CD4-positive, alpha-beta T cell (primary cell): ENCODE results near the gene SNAPIN. TPM values are rescaled to one million over a fixed set of nuclear protein-coding genes. Genes with fewer than 3 reads are reported as not detected.

Experiments used
- ATAC-seq: fragments of 200-7000 bp; cut with Tn5 transposase; one replicate; pipeline ENCODE4 v1.10.0; 2022; ENCODE audit warnings: mild to moderate bottlenecking; ENCODE audit not compliant: poor library complexity
- CTCF ChIA-PET: fragments of 350-600 bp; sonication (Branson Sonifier 250); formaldehyde crosslinking; loops from one replicate; lab custom pipeline; 2021; ENCODE audit warnings: antibody characterized with exemption, inconsistent platforms; lab: Charles Lee
- POLR2A ChIA-PET: fragments of 350-600 bp; sonication (Branson Sonifier 250); formaldehyde crosslinking; loops from one replicate; lab custom pipeline; 2021; ENCODE audit warnings: antibody characterized with exemption, inconsistent platforms; lab: Charles Lee
- DNase-seq, 14 experiments: peaks; one replicate each; pipeline ENCODE4 v3.0.0-alpha.2; 2013 to 2020; ENCODE audit warnings: mixed read lengths in 2 of 14
- H3K27ac ChIP-seq, 2 donors: one replicate each; pipeline versions ENCODE4 v1.5.1 to v1.7.0; 2013; ENCODE audit warnings: low read length in 2 of 2, low read depth in 1 of 2, mild to moderate bottlenecking in 1 of 2
- H3K27me3 ChIP-seq, 2 experiments: 1 replicate in 1 of 2; 2 replicates in 1 of 2; pipeline versions ENCODE4 v1.6.1 to v1.7.0; 2013; ENCODE audit warnings: low read length in 2 of 2, control low read depth in 1 of 2, mild to moderate bottlenecking in 1 of 2, moderate library complexity in 1 of 2; ENCODE audit not compliant: insufficient read depth in 2 of 2, control insufficient read depth in 1 of 2
- H3K36me3 ChIP-seq: one replicate; pipeline ENCODE4 v1.6.1; 2013; ENCODE audit warnings: low read length, control low read depth; ENCODE audit not compliant: insufficient read depth
- H3K4me1 ChIP-seq: one replicate; pipeline ENCODE4 v1.6.1; 2013; ENCODE audit warnings: low read length, control low read depth; ENCODE audit not compliant: insufficient read depth
- H3K4me3 ChIP-seq: one replicate; pipeline ENCODE4 v1.5.1; 2013; ENCODE audit warnings: mild to moderate bottlenecking, low read length, moderate library complexity
- H3K9me3 ChIP-seq, 2 experiments: 1 replicate in 1 of 2; 2 replicates in 1 of 2; pipeline versions ENCODE4 v1.6.1 to v1.7.0; 2013; ENCODE audit warnings: low read length in 2 of 2, mild to moderate bottlenecking in 2 of 2, control low read depth in 1 of 2, moderate library complexity in 1 of 2; ENCODE audit not compliant: control insufficient read depth in 1 of 2, insufficient read depth in 1 of 2
- H3K27ac Mint-ChIP-seq: one replicate; pipeline ENCODE4 v1.8.0; 2020; ENCODE audit warnings: mixed read lengths
- H3K27me3 Mint-ChIP-seq: one replicate; pipeline ENCODE4 v1.8.0; 2021; ENCODE audit warnings: mixed read lengths
- H3K36me3 Mint-ChIP-seq: one replicate; pipeline ENCODE4 v1.8.0; 2021; ENCODE audit warnings: low read depth, mixed read lengths
- H3K4me1 Mint-ChIP-seq: one replicate; pipeline ENCODE4 v1.8.0; 2021; ENCODE audit warnings: low read depth, mixed read lengths
- H3K4me3 Mint-ChIP-seq: one replicate; pipeline ENCODE4 v1.8.0; 2020; ENCODE audit warnings: mild to moderate bottlenecking, mixed read lengths
- H3K9me3 Mint-ChIP-seq: one replicate; pipeline ENCODE4 v1.8.0; 2020; ENCODE audit warnings: mixed read lengths
- intact Hi-C, 2 experiments: fragments of 100-400 bp; cut with DNase I in 1 of 2; cut with micrococcal nuclease in 1 of 2; formaldehyde crosslinking; loops; one replicate each; pipeline versions ENCODE4 v1.15.1 to v1.9.0; 2023 to 2025; cut with DNase I, micrococcal nuclease
- total RNA-seq, 174 experiments: library from RNA in 2 of 174; stranded (reverse) in 2 of 174; gene quantifications; one replicate each; pipeline ENCODE4 v1.2.3 and lab custom pipeline; 2021 to 2026
- TF ChIP-seq, protein P1 (sequence below): fragments of 200-600 bp; IDR thresholded peaks from one replicate; pipeline ENCODE4 v1.8.0; 2022; ENCODE audit warnings: antibody characterized with exemption, mild to moderate bottlenecking

Gene SNAPIN
- total RNA-seq, 2 experiments from 2014 or later = 7.2 to 7.3 TPM

DNA sequence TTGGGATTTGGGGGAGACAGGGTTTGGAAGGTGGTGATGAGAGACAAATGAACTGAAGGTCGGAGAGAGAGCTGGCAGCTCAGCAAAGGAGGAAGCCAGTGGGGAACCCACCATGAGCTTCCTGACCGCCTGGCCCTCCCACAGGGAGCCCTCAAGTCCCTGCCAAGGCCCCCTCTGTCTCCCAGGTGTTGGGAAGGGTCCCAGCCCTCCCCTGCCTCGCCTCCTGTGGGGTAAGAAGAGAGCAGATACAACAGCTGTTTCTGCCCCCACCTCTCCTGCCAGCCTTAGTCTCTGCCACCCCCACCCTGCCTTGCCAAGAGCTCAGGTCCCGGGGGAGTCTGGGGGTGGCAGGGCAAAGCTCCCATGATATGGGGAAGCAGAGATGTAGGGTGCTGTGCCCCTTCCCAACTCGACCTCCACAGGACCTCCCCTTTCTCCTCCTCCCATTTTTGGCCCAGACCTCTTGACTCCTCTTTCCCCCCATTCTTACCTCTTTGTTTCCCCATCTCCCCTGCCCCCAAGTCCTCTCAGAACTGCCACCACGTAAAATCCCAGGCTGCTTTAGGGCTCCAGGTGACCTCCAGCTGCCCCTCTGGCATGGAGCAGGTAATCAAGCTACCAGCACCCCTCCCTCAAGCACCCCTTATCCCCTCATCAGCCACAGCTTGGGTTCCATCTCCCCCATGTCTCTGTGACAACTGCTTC, 29.7 kb upstream of the SNAPIN start:
- Mint-ChIP-seq H3K36me3 (peaks cover 2% of the 10 kb centered on the region), H3K4me3 (no peak overlapping the region), H3K9me3 (no peaks in the 10 kb centered on the region), H3K27me3 (no peaks in the 10 kb centered on the region), H3K4me1 (peaks cover 8% of the 10 kb centered on the region), H3K27ac (no peak overlapping the region)
- intact Hi-C loops = no loop called here
- H3K27me3 ChIP-seq = no peaks in the 10 kb centered on the region
- H3K4me3 ChIP-seq = no peak overlapping the region
- no peak for DNase-seq
- H3K36me3 ChIP-seq = no peaks in the 10 kb centered on the region
- CTCF ChIA-PET = no interaction called here
- POLR2A ChIA-PET = no interaction called here
- TF ChIP-seq, protein P1, sequence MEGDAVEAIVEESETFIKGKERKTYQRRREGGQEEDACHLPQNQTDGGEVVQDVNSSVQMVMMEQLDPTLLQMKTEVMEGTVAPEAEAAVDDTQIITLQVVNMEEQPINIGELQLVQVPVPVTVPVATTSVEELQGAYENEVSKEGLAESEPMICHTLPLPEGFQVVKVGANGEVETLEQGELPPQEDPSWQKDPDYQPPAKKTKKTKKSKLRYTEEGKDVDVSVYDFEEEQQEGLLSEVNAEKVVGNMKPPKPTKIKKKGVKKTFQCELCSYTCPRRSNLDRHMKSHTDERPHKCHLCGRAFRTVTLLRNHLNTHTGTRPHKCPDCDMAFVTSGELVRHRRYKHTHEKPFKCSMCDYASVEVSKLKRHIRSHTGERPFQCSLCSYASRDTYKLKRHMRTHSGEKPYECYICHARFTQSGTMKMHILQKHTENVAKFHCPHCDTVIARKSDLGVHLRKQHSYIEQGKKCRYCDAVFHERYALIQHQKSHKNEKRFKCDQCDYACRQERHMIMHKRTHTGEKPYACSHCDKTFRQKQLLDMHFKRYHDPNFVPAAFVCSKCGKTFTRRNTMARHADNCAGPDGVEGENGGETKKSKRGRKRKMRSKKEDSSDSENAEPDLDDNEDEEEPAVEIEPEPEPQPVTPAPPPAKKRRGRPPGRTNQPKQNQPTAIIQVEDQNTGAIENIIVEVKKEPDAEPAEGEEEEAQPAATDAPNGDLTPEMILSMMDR = no peak
- no peaks in the 10 kb centered on the region for H3K9me3 ChIP-seq
- no peak overlapping the region for H3K27ac ChIP-seq
- ATAC-seq = no peak
- peaks cover 13% of the 10 kb centered on the region for H3K4me1 ChIP-seq

DNA sequence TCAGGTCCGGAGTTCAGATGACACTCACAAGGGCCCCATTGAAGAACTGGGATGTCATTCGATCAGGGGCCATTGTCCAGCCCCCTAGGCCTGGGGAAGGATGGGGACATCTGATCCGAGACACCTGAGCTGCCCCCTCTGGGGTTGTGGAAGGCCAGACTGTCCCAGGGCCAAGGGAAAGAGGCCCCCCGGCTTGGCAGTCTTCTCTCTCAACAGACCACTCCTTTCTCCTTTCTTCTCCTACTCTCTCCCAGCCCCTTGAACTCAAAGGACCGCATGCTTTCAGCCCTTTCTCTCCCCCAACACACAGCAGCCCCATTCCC, 29.2 kb upstream of the SNAPIN start:
- ATAC-seq (no peak), DNase-seq (no peak)
- intact Hi-C loops = no loop called here
- Histone ChIP-seq H3K36me3 (no peaks in the 10 kb centered on the region), H3K27ac (no peak overlapping the region), H3K4me1 (peaks cover 13% of the 10 kb centered on the region), H3K9me3 (no peaks in the 10 kb centered on the region), H3K27me3 (no peaks in the 10 kb centered on the region), H3K4me3 (no peak overlapping the region)
- peaks cover 7% of the 10 kb centered on the region for H3K36me3 Mint-ChIP-seq
- no peaks in the 10 kb centered on the region for H3K27me3 Mint-ChIP-seq
- CTCF ChIA-PET = no interaction called here
- no peak overlapping the region for H3K4me3 Mint-ChIP-seq
- H3K9me3 Mint-ChIP-seq = no peaks in the 10 kb centered on the region
- POLR2A ChIA-PET = no interaction called here
- no peak overlapping the region for H3K27ac Mint-ChIP-seq
- H3K4me1 Mint-ChIP-seq = peaks cover 13% of the 10 kb centered on the region
- TF ChIP-seq, protein P1 = no peak

- H3K4me1 Mint-ChIP-seq = peaks cover 16% of the 10 kb centered on the region
- H3K9me3 Mint-ChIP-seq = no peaks in the 10 kb centered on the region
- no peaks in the 10 kb centered on the region for H3K36me3 ChIP-seq
- no peak overlapping the region for H3K4me3 ChIP-seq
- H3K4me3 Mint-ChIP-seq = no peak overlapping the region
- no peak overlapping the region for H3K27ac Mint-ChIP-seq
- H3K4me1 ChIP-seq = peaks cover 14% of the 10 kb centered on the region
- no peaks in the 10 kb centered on the region for H3K9me3 ChIP-seq
- H3K27me3 ChIP-seq = no peaks in the 10 kb centered on the region
- peaks cover 12% of the 10 kb centered on the region for H3K36me3 Mint-ChIP-seq
- intact Hi-C loops = loop anchor here in 1 of 2 experiments (5.0 kb wide), 1 partner anchor 83 kb away; the partner anchor contains the start of genes S100A3 and S100A4
- ATAC-seq = no peak
- ChIA-PET CTCF (no interaction called here), POLR2A (no interaction called here)
- no peak overlapping the region for H3K27ac ChIP-seq
- TF ChIP-seq, protein P1 = no peak
- H3K27me3 Mint-ChIP-seq = no peaks in the 10 kb centered on the region
- DNase-seq = no peak
Measured at GRCh38 chr1:153629971-153630370, 28.5 kb upstream of the SNAPIN start.
